ENCODE measurements around the gene STAG2. TPM values are rescaled to one million over a fixed set of nuclear protein-coding genes. Genes with fewer than 3 reads are reported as not detected.

The STAG2 gene
- total RNA-seq, 1 experiment from 2014 or later, result 119 TPM

GRCh38 chrX:123988423-123989111 lies 27.1 kb downstream of the STAG2 start:
- ChIA-PET CTCF (interaction anchor here (1.0 kb wide), 1 partner anchor 210 kb away, joined by 5 read pairs; no protein-coding TSS in a partner anchor), POLR2A (ENCODE audit: low non-redundant PET) (no interaction called here)
- intact Hi-C loops (cut with micrococcal nuclease; ENCODE audit: unreplicated experiment), result no loop called here
- Histone ChIP-seq H3K4me3 (ENCODE audit: low read depth, low read length, poor library complexity, severe bottlenecking) (no peak overlapping the region), H3K4me1 (ENCODE audit: insufficient read depth, low read length, poor library complexity, severe bottlenecking) (peaks cover 4% of the 10 kb centered on the region), H3K27me3 (replicated peaks; ENCODE audit: insufficient read depth, low read depth, low read length, poor library complexity) (no peaks in the 10 kb centered on the region), H3K36me3 (ENCODE audit: insufficient read depth, low read length, poor library complexity, severe bottlenecking) (no peaks in the 10 kb centered on the region), H3K27ac (ENCODE audit: low read depth, low read length, poor library complexity, severe bottlenecking) (no peak overlapping the region), H3K9me3 (ENCODE audit: low read depth, low read length, poor library complexity, severe bottlenecking) (no peaks in the 10 kb centered on the region)
- BruUV-seq (replicated peaks), result no TSS peak
- no peak for TF ChIP-seq EZH2 (IDR thresholded peaks at IDR 0.05; ENCODE audit: borderline replicate concordance, low read depth, low read length, poor library complexity, severe bottlenecking)
- TF ChIP-seq, protein P1, sequence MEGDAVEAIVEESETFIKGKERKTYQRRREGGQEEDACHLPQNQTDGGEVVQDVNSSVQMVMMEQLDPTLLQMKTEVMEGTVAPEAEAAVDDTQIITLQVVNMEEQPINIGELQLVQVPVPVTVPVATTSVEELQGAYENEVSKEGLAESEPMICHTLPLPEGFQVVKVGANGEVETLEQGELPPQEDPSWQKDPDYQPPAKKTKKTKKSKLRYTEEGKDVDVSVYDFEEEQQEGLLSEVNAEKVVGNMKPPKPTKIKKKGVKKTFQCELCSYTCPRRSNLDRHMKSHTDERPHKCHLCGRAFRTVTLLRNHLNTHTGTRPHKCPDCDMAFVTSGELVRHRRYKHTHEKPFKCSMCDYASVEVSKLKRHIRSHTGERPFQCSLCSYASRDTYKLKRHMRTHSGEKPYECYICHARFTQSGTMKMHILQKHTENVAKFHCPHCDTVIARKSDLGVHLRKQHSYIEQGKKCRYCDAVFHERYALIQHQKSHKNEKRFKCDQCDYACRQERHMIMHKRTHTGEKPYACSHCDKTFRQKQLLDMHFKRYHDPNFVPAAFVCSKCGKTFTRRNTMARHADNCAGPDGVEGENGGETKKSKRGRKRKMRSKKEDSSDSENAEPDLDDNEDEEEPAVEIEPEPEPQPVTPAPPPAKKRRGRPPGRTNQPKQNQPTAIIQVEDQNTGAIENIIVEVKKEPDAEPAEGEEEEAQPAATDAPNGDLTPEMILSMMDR (conservative IDR thresholded peaks at IDR 0.05; ENCODE audit: low read depth, low read length), result no peak
- DNase-seq (ENCODE audit: low spot score), result no peak

DNA sequence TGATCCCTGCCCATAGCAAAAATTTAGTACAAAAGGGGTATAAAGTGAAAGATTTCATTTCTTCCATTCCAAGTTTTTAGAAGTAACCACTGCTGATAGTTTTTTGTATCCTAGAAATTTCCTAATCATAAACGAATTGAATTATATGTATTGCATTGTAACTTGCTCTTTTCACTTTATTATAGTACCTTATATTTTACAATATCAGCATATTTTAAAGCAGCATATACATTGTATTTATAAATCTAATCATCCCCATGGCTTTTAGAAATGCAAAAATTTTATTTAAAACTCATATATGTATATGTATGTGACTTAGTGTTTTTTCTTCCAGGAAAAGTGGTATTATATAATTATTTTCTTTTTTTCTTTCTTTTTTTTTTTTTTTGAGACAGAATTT lies 27.7 kb downstream of the STAG2 start:
- no peaks in the 10 kb centered on the region for H3K36me3 ChIP-seq (ENCODE audit: insufficient read depth, low read length, poor library complexity, severe bottlenecking)
- POLR2A ChIA-PET (ENCODE audit: low non-redundant PET), result no interaction called here
- intact Hi-C loops (cut with micrococcal nuclease; ENCODE audit: unreplicated experiment), result no loop called here
- no peak for DNase-seq (ENCODE audit: low spot score)
- no peaks in the 10 kb centered on the region for H3K27me3 ChIP-seq (replicated peaks; ENCODE audit: insufficient read depth, low read depth, low read length, poor library complexity)
- TF ChIP-seq, protein P1 (conservative IDR thresholded peaks at IDR 0.05; ENCODE audit: low read depth, low read length), result no peak
- no peak for TF ChIP-seq EZH2 (IDR thresholded peaks at IDR 0.05; ENCODE audit: borderline replicate concordance, low read depth, low read length, poor library complexity, severe bottlenecking)
- no TSS peak for BruUV-seq (replicated peaks)
- H3K4me1 ChIP-seq (ENCODE audit: insufficient read depth, low read length, poor library complexity, severe bottlenecking), result peaks cover 9% of the 10 kb centered on the region
- H3K27ac ChIP-seq (ENCODE audit: low read depth, low read length, poor library complexity, severe bottlenecking), result no peak overlapping the region
- CTCF ChIA-PET, result interaction anchor here (1.0 kb wide), 1 partner anchor 211 kb away, joined by 5 read pairs; no protein-coding TSS in a partner anchor
- H3K9me3 ChIP-seq (ENCODE audit: low read depth, low read length, poor library complexity, severe bottlenecking), result no peaks in the 10 kb centered on the region
- no peak overlapping the region for H3K4me3 ChIP-seq (ENCODE audit: low read depth, low read length, poor library complexity, severe bottlenecking)

DNA sequence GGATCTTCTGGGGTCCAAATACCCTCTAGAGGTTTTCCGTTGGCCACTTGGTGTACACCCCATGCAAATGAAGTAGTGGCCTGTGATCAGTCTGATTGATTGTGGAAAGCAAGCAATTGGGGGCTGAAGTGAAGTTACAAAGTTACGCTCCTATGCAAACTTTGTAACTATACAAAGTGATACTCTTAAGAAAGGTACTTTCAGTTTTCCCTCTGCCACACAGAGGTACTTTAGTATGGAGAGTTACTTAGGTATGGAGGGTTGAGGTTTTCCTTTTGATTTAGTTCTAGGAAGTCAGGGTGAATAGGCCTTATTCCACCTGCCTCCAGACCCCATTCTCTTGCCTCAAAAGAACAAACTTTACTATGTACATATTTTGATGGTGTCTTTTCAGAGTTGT lies 28.7 kb downstream of the STAG2 start:
- DNase-seq (ENCODE audit: low spot score), result no peak
- Histone ChIP-seq H3K27me3 (replicated peaks; ENCODE audit: insufficient read depth, low read depth, low read length, poor library complexity) (no peaks in the 10 kb centered on the region), H3K4me1 (ENCODE audit: insufficient read depth, low read length, poor library complexity, severe bottlenecking) (peaks cover 9% of the 10 kb centered on the region), H3K27ac (ENCODE audit: low read depth, low read length, poor library complexity, severe bottlenecking) (no peak overlapping the region), H3K4me3 (ENCODE audit: low read depth, low read length, poor library complexity, severe bottlenecking) (no peak overlapping the region), H3K36me3 (ENCODE audit: insufficient read depth, low read length, poor library complexity, severe bottlenecking) (no peaks in the 10 kb centered on the region), H3K9me3 (ENCODE audit: low read depth, low read length, poor library complexity, severe bottlenecking) (no peaks in the 10 kb centered on the region)
- no peak for TF ChIP-seq EZH2 (IDR thresholded peaks at IDR 0.05; ENCODE audit: borderline replicate concordance, low read depth, low read length, poor library complexity, severe bottlenecking)
- TF ChIP-seq, protein P1 (conservative IDR thresholded peaks at IDR 0.05; ENCODE audit: low read depth, low read length), result no peak
- ChIA-PET POLR2A (ENCODE audit: low non-redundant PET) (no interaction called here), CTCF (no interaction called here)
- BruUV-seq (replicated peaks), result no TSS peak
- intact Hi-C loops (cut with micrococcal nuclease; ENCODE audit: unreplicated experiment), result no loop called here

Data from A673 (cell line).